M059J (cell line): ENCODE measurements around the gene RPP38. TPM values are rescaled to one million over a fixed set of nuclear protein-coding genes. Genes with fewer than 3 reads are reported as not detected.
A peak's percentile ranks its signal among the peaks of the same experiment; 100 is the strongest.

Experiments used
- DNase-seq: peaks from one replicate; pipeline ENCODE4 v3.0.0-alpha.2; 2012; ENCODE audit warnings: low read depth
- total RNA-seq: library from RNA; depleted of rRNA; stranded (reverse); fragments of >200 nt; shearing (Covaris generic); gene quantifications from 2 replicates; pipeline ENCODE4 v1.2.3, GENCODE V29; 2014; rRNA removed

RPP38 gene, protein sequence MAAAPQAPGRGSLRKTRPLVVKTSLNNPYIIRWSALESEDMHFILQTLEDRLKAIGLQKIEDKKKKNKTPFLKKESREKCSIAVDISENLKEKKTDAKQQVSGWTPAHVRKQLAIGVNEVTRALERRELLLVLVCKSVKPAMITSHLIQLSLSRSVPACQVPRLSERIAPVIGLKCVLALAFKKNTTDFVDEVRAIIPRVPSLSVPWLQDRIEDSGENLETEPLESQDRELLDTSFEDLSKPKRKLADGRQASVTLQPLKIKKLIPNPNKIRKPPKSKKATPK
- 8.7 and 8.9 TPM in 2 replicates for total RNA-seq

DNA sequence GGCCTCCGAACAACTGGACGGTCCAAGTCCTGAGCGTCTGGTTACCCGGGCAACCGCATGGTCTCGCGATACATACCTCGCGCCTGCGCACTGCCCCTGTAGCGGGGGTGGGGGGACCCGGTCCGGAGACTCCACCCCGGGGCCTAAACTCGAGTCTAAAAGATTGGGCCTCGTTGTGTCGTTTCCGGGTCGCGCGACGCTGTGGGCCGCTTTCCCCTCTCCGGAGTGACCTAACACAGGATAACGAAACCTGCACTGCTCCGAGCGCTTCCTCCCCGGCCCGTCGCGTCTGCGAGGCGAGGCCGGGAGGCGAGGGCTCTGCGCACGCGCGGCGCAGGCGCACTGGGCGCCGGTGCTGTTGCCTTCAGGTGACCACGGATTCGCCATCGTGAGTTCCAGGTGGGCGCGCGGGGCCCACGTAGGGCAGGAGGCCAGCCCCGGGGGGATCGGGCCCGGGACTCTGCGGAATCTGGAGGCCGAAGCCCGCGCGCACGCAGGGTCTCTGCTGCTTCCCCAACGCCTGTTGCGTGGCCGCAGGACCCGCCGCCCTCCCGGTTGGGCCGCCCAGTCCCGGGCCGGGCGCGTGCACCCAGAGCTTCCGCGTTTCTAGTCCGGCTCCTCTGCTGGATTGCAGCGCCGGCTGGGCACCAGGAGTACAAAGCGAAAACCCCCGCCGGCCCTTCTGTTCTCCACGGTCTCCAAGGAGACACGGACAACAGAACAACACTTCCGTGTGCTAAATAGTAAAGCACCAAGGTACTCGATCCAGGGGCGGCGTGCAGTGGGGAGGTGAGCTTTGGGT is at the start of gene RPP38:
RPP38 (plus strand) TSS at position 345 of the 802 bp plus-strand sequence. CDS start 5,960 bp downstream, outside the sequence.
- DNase-seq: peak; percentile 84

DNA sequence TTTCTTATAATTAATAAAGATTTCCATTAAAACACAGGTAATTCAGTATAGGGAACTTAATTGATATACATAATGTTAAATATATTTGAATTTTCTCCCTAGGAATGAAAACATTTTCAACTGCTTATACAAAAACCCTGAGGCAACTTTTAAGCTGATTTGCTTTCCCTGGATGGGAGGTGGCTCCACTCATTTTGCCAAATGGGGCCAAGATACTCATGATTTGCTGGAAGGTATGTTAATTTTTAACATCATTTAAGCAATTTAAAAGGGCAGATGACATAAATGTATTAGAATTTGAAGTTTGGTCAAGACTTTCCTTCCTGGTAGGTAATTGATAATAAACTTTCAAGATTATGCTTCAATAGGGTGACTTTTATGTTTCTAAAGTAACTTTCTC is 47.6 kb upstream of the RPP38 start:
- no peak for DNase-seq

DNA sequence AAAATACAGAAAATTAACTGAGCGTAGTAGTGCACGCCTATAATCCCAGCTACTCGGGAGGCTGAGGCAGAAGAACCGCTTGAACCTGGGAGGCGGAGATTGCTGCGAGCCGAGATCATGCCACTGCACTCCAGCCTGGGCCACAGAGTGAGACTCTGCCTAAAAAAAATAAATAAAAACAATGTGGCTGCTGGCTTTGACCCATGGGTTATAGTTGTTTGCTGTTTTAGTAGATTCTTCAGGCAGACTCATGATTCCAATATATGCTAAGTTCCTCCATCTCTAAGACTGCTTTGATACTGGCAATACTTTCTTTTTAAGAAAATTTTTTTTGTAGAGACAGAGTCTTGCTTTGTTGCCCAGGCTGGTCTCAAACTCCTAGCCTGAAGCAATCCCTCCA is 45.0 kb upstream of the RPP38 start:
- no peak for DNase-seq

DNA sequence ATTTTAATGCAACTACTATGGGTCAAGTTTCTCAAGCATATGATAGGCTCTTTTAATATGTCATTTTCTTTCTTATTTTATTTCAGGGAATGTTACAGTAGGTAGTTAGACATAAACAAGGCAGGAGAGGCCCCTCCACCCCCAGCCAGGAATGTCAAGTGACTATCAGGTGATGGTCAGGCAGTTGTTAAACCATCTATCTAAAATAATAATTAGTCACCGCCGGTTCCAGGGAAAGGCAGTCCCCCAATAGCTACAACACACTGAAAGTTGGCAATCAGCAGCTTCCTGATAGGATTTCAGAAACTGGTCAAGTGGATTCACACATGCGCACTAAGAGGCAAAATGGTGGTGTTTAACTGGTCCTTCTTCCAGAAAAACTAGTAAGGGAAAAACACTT is 44.1 kb upstream of the RPP38 start:
- no peak for DNase-seq

DNA sequence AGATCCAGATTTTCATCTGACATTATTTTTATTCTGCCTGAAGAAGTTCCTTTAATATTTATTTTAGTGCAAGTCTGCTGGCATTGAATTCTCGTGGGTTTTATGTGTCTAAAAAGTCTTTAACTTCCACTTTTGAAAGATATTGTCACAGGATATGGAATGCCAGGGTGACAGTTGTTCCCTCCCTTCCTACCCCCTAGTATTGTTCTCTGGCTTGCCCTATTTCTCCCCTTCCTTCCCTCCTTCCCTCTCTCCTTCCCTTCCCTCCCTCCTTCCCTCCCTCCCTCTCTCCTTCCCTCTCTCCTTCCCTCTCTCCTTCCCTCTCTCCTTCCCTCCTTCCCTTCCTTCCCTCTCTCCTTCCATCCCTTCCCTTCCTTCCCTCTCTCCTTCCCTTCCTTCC is 38.5 kb upstream of the RPP38 start:
- DNase-seq: no peak

DNA sequence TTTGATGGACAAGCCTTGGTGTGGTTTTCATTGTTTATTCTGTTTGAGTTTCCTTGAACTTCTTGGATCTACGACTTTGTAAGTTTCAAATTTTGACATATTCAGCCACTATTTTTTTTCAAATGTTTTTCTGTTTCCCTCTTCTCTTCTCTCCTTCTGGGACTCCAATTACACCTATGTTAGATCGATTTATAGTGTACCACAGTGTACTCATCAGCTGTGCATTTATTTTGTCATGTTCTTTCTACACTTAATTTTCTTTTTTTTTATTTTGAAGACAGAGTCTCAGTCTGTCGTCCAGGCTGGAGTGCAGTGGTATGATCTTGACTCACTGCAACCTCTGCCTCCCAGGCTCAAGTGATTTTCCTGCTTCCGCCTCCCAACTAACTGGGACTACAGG is 37.2 kb upstream of the RPP38 start:
- DNase-seq: no peak

DNA sequence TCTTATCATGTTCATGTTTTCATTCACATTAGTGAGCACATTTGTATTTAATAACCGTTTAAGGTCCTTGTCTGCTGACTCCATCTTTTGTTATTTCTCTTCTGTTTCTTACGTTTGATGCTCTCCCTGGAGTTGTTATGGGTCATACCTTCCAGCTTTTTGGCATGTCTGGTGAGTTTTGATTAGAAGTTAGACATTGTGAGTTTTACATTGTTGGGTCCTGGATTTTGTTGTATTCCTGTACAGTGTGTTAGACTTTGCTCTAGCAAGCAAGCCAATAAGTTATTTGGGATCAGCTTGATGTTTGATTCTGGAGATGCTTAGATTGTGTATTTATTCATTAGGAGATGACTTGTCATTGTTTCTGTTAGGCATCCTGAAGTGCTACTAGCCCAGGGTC is 36.5 kb upstream of the RPP38 start:
- no peak for DNase-seq

DNA sequence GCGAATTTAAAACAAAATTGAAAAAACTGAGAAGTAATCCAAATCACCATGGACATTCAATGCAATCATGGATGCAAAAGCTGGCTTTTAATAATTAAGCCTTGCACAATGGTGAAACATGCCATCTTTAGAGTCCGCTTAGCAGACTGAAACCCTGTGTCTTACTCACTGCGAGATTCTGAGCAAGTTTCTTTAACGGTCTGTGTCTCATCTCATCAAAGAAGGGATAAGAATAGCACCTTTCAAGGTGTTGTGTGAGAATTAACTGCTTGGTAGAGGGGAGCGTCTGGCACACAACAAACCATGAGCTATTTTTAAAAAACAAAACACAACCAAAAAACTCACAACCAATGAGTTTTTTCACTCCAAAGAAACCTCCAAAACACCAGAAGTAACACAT is 30.0 kb upstream of the RPP38 start:
- DNase-seq: no peak

DNA sequence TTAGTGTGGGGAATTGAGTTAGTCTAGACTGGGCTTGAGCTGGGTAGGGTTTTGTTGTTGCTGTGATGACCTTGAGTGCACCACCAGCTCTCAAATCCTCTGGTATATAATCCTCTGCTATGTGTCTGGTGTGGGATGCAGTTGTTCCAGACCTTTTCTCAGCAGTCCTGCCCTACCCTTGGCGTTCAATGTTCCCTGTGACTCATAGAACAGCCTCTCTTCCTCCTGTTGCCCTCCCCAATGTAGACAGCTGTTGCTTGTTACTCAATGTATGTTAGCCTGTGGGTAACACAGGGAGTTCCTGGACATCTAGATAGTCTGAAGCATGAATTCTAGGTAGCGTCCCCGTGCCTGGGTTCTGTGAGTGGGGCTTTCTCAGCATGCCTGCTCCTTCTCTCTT is 28.4 kb upstream of the RPP38 start:
- no peak for DNase-seq

DNA sequence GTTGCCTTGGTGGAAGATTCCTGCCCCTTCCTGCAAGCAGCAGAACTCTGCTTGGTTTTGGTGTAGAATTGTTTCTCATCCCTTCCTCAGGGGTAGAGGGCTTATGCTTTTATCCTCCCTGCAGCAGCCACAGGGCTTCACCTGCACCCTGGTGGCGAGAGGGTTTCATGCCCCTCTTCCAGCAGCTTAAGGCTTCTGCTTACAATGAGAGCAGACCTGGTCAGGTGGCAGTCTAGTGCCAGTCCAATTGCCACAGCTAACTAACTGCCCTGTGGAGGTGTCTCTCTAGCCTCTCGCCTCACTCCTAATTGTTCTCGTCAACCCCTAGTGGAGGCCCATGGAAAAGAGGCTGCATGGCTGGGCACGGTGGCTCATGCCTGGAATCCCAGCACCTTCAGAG is 27.9 kb upstream of the RPP38 start:
- DNase-seq: no peak

DNA sequence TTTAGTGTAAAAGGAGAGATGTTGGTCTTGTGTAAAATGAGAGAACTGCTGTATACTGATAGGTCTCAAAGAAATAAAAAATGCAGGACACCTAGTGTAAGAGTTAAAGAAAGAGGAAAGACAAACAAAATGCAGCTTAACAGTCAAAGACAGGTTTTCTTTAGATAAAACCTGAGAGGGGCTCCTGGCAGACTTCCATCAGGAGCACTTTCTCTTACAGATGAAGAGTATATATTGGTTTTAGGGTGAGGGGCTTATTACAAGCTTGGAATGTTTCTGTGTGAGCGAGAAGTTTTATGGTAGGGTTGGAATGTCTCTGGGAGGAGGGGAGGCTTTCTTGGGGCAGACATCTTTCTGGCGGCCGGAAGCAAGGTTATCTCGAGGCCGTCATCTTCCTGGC is 24.8 kb upstream of the RPP38 start:
- no peak for DNase-seq

DNA sequence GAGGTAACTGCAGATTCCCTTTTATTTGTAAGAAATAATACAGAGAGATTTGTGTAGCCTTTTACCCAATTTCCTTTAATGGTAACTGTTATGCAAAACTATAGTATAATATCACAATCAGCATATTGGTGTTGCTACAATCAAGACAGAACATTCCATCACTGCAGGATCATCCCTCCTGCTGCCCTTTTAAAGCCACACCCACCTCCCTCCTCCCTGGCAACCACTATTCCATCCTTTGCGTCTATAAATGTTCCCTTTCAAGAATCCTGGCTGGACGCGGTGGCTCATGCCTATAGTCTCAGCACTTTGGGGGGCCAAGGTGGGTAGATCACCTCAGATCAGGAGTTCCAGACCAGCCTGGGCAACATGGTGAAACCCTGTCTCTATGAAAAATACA is 21.7 kb upstream of the RPP38 start:
- no peak for DNase-seq

DNA sequence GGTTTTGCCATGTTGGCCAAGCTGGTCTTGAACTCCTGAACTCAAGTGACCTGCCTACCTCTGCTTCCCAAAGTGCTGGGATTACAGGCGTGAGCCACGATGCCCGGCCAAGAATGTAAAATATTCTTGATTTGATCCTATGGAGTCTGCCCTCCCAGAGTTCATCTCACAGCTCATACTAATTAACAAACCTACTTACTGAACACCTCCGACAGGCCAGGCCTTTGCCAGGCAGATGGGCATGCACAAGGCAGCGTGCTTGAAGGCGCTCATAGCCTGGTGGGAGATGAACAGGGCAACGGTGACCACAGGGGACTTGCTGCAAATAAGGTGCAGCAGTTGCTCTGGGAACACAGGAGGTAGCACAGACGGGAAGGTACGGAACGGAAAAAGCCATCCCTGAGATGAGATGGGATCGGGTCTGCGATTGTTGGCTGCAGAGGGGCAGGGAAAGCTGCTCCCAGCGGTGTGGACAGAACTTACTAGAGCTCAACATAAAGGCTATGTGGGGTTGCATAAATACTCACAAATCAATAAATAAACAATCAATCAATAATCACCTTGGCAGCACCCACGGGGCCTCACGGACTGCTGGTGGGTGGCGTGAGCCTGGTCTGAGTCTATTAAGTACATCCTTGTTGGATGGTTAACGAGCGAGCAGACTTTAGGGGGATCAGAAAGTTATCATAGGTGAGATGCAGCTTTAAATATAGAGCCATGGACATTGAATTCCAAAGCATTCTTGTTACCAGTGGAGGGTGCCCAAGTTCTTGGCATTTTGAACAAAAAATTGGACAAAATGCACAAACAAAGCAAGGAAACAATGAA is 13.3 kb upstream of the RPP38 start:
- DNase-seq: no peak

DNA sequence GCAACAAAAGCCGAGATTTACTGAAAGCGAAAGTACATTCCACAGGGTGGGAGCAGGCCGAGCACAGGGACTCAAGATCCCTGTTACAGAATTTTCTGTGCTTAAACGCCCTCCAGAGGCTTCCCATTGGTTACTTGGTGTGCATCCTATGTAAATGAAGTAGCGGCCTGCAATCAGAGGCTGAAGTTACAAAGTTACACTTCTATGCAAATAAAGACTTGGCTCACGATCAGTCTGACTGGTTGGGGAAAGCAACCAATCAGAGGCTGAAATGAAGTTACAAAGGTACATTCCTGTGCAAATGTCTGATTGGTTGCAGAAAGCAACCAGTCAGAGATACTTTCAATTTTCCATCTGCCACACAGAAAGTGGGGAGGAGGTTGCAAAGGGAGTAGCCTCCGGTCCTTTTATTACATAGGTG is 12.6 kb upstream of the RPP38 start:
- DNase-seq: peak; percentile 94

DNA sequence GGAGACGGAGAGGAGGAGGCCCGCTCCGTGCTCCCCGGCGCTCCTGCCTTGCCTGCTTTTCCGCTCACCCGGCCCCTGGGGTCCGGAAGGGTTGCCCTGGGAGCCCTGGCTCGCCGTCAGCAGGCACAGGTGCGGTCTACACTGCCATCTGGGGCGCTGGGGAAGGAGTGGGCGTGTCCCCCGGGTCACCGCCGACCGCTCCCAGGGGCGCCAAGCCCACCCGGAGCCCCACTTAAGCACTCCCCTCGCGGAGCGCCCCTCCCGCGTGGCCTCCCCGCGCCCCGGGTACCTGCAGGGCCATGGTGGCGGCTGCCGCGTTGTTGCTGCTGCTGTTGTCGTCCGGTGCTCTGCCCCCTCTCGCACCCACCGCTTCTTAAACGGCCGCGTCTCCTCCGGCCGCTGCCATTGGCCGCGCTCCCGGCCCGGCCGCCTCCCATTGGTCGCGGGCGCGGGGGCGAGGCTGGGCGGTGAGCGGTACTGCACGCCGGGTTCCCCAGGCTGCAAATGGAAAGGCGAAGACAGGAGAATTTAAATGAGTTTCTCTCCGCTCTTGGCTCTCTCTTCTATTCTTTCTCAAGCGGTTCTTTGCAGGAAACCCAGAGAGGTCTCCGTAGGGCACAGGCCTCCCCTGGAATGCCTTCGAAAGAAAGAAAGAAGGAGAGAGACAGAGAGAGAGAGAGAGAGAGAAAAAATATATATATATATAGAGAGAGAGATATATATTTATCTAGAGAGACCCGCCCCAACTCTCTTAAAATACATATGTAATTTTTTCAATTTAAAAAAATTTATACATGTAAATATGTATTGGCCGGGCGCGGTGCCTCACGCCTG is 8.5 kb upstream of the RPP38 start, which contains the start of gene ACBD7:
ACBD7 (minus strand) TSS at position 349 of the 834 bp plus-strand sequence; CDS start at position 301, 48 bp downstream.
- peak; percentile 75 for DNase-seq

DNA sequence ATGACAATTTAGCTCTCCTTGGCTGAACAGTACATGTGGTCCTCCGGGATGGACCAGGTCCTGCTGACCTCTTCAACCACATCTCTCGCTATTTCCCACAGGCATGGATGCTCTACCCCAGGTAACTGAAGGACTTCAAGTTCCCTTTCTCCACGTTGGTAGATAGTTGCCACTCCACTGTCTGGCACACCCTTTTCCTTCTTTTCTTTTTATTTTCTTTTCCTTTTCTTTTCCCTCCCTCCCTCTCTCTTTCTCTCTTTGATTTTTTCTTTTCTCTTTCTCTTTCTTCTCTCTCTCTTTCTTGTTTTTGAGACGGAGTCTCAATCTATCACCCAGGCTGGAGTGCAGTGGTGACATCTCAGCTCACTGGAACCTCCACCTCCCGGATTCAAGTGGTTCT is 5.7 kb upstream of the RPP38 start:
- DNase-seq: no peak

DNA sequence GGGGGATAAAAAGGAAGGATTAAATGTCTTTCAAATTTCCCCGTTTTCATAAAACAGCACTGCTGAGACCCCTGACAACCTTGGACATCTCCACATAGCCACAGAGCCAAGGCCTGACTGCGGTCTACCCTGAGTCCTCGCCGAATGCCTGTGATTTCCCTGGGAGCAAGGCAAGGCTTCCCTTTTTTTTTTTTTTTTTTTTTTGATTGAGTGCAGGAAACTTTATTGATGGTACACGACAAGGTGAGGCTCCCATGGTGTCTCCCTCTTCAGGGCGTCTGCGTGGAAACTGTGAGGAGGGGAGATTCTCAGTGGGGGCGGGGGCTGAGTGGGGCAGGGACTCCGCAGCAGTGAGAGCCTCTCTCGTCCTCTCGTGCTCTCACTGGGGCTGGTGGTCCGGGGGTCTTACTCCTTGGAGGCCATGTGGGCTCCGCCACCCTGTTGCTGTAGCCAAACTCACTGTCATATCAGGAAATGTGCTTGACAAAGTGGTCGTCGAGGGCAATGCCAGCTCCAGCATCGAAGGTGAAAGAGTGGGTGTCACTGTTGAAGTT is 4.2 kb upstream of the RPP38 start:
- no peak for DNase-seq

DNA sequence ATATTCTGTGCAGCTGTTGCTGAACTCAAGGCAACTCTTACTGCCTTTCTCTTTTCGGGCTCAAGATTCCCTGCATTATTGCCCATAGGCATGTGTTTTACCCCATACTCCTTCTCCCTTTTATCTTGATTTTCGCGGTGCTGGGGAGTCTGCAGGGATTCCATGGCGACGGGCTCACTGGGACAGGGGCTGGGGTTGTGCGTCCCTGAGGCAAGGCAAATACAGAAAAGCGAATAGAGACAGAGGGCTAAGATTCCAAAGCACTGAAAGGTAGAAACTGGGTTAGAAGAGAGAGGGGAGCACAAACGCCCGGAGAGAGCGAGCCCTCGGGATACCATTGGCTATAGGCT is 519 bp upstream of the RPP38 start:
- DNase-seq: no peak

DNA sequence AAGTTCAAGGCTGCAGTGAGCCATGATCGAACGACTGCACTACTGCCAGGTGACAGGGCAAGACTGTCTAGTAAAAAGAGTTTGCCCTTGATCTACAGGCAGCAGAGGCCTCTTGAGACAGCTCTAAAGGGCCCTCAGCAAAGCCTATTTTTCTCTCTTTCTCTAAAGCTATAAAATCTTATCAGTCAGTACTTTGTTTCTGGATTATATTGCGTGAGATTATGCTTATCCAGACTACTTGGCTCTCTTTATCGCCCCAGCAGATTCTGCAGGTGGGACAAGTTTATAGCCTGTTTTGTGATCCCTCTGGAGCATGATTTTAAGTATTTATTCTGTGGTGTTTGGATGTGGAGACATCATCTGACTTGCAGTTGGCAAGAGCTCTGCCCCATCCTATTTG is 2.7 kb downstream of the RPP38 start:
- no peak for DNase-seq

DNA sequence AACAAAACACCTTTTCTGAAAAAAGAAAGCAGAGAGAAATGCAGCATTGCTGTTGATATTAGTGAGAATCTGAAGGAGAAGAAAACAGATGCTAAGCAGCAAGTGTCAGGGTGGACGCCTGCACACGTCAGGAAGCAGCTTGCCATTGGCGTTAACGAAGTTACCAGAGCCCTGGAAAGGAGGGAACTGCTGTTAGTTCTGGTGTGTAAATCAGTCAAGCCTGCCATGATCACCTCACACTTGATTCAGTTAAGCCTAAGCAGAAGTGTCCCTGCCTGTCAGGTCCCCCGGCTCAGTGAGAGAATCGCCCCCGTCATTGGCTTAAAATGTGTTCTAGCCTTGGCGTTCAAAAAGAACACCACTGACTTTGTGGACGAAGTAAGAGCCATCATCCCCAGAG is 6.4 kb downstream of the RPP38 start:
- no peak for DNase-seq

DNA sequence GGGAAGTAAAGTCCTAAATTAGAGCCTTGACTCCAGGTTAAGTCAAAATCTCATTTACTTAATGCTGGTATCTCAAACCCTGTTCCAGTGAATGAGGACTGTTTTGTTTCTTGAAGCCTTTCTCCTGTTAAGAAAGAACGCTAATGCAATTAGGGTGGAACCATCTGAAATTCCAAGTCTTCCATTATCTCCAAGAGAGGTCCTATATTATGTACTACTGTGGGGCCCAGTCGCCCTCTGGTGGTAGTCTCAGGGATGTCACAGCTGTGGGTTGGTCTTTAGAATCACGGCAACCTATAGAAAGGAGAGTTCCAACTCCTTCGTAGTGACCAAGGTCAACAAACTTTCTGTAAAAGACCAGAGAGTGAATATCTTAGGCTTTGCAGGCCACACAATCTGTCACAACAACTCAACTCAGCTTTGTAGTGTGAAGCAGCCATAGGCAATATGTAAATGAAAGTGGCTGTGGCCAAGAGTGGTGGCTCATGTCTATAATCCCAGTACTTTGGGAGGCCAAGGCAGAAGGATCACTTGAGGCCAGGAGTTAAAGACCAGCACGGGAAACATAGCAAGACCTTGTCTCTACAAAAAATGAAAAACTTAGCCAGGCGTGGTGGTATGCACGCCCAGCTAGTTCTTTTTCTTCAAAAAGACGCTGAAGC is 9.3 kb downstream of the RPP38 start:
- DNase-seq: peak; percentile 47
